IMR-90 (cell line): ENCODE data around the gene PRKN. TPM values are rescaled to one million over a fixed set of nuclear protein-coding genes. Genes with fewer than 3 reads are reported as not detected.

ENCODE experiments used
- ATAC-seq: fragments of 200-7000 bp; cut with Tn5 transposase; 2 replicates; pipeline ENCODE4 v1.9.1; 2020; ENCODE audit warnings: low read depth, mild to moderate bottlenecking, moderate library complexity
- BruUV-seq: library from RNA; stranded (reverse); fragments of 400-500 nt; replicated peaks from 2 replicates; lab custom pipeline; 2021; lab: Mats Ljungman, UMichigan
- CTCF ChIA-PET: fragments of 300-600 bp; formaldehyde crosslinking; extraction: SDS; loops from one replicate; lab custom pipeline; 2021; ENCODE audit warnings: antibody characterized with exemption; lab: Yijun Ruan, JAX
- POLR2A ChIA-PET: fragments of 300-600 bp; sonication (Branson Sonifier 250); formaldehyde crosslinking; loops from one replicate; lab custom pipeline; 2022; ENCODE audit warnings: antibody characterized with exemption; ENCODE audit not compliant: unreplicated experiment; lab: Charles Lee
- DNase-seq: peaks from one replicate; pipeline ENCODE4 v3.0.0; 2013
- H2AFZ ChIP-seq: replicated peaks from 2 replicates; pipeline ENCODE3; 2013; ENCODE audit warnings: low read length, mild to moderate bottlenecking; ENCODE audit not compliant: poor library complexity
- H2AK5ac ChIP-seq: 2 replicates; pipeline ENCODE4 v1.6.1; 2013; ENCODE audit warnings: low read depth, low read length, inconsistent platforms
- H2AK9ac ChIP-seq: replicated peaks from 2 replicates; pipeline ENCODE3; 2013; ENCODE audit warnings: mild to moderate bottlenecking, low read depth, low read length, moderate library complexity; ENCODE audit not compliant: poor library complexity
- H2BK120ac ChIP-seq: 2 replicates; pipeline ENCODE4 v1.6.1; 2013; ENCODE audit warnings: low read depth, low read length, inconsistent platforms
- H2BK15ac ChIP-seq: 3 replicates; pipeline ENCODE4 v1.6.1; 2013; ENCODE audit warnings: low read depth, low read length, inconsistent platforms
- H2BK20ac ChIP-seq: 2 replicates; pipeline ENCODE4 v1.6.1; 2013; ENCODE audit warnings: low read depth, mild to moderate bottlenecking, inconsistent platforms, low read length, moderate library complexity
- H2BK5ac ChIP-seq: 2 replicates; pipeline ENCODE4 v1.6.1; 2013; ENCODE audit warnings: mild to moderate bottlenecking, low read depth, low read length, inconsistent platforms; ENCODE audit not compliant: poor library complexity, severe bottlenecking
- H3K14ac ChIP-seq: replicated peaks from 2 replicates; pipeline ENCODE4 v1.6.1; 2013; ENCODE audit warnings: low read depth, low read length, inconsistent platforms
- H3K18ac ChIP-seq: 2 replicates; pipeline ENCODE4 v1.6.1; 2013; ENCODE audit warnings: low read depth, low read length, control low read depth
- H3K23ac ChIP-seq: 2 replicates; pipeline ENCODE4 v1.6.1; 2013; ENCODE audit warnings: low read depth, low read length, inconsistent platforms
- H3K27ac ChIP-seq: 2 replicates; pipeline ENCODE4 v1.5.1; 2013; ENCODE audit warnings: mild to moderate bottlenecking, control low read depth, low read length; ENCODE audit not compliant: insufficient read depth
- H3K27me3 ChIP-seq: 2 replicates; pipeline ENCODE4 v1.6.1; 2013; ENCODE audit warnings: low read length; ENCODE audit not compliant: control insufficient read depth, insufficient read depth
- H3K36me3 ChIP-seq: 2 replicates; pipeline ENCODE4 v1.6.1; 2013; ENCODE audit warnings: low read length, mixed read lengths; ENCODE audit not compliant: control insufficient read depth, insufficient read depth
- H3K4ac ChIP-seq: 2 replicates; pipeline ENCODE4 v1.6.1; 2013; ENCODE audit warnings: low read depth, low read length, inconsistent platforms
- H3K4me1 ChIP-seq: 2 replicates; pipeline ENCODE4 v1.6.1; 2013; ENCODE audit warnings: low read length, mixed read lengths; ENCODE audit not compliant: control insufficient read depth, insufficient read depth
- H3K4me2 ChIP-seq: 2 replicates; pipeline ENCODE4 v1.6.1; 2013; ENCODE audit warnings: low read depth, mild to moderate bottlenecking, control low read depth, low read length, moderate library complexity
- H3K4me3 ChIP-seq: 2 replicates; pipeline ENCODE4 v1.5.1; 2013; ENCODE audit warnings: low read depth, mild to moderate bottlenecking, control low read depth, low read length, moderate library complexity; ENCODE audit not compliant: insufficient read depth
- H3K56ac ChIP-seq: 2 replicates; pipeline ENCODE4 v1.6.1; 2013; ENCODE audit warnings: low read length, inconsistent platforms; ENCODE audit not compliant: insufficient read depth; ENCODE audit errors: extremely low read depth
- H3K79me1 ChIP-seq, 2 experiments: 2 replicates each; pipeline ENCODE4 v1.6.1; 2013; ENCODE audit warnings: low read length in 2 of 2, inconsistent platforms in 1 of 2, low read depth in 1 of 2
- H3K9ac ChIP-seq: 2 replicates; pipeline ENCODE4 v1.6.1; 2013; ENCODE audit warnings: low read depth, low read length, control low read depth
- H3K9me1 ChIP-seq: 2 replicates; pipeline ENCODE4 v1.6.1; 2013; ENCODE audit warnings: low read length, inconsistent platforms; ENCODE audit not compliant: insufficient read depth
- H3K9me3 ChIP-seq: 2 replicates; pipeline ENCODE4 v1.6.1; 2013; ENCODE audit warnings: low read length; ENCODE audit not compliant: control insufficient read depth, insufficient read depth
- H4K20me1 ChIP-seq: 2 replicates; pipeline ENCODE4 v1.6.1; 2013; ENCODE audit warnings: low read length, inconsistent platforms; ENCODE audit not compliant: insufficient read depth
- H4K5ac ChIP-seq: 2 replicates; pipeline ENCODE4 v1.6.1; 2013; ENCODE audit warnings: mild to moderate bottlenecking, low read depth, low read length, control low read depth
- H4K8ac ChIP-seq, 2 experiments: 2 replicates each; pipeline ENCODE4 v1.6.1; 2013; ENCODE audit warnings: low read depth in 2 of 2, low read length in 2 of 2, control low read depth in 1 of 2, inconsistent platforms in 1 of 2
- H4K91ac ChIP-seq: 2 replicates; pipeline ENCODE4 v1.6.1; 2013; ENCODE audit warnings: low read depth, low read length, inconsistent platforms; ENCODE audit not compliant: insufficient read depth
- BHLHE40 ChIP-seq: fragments of 150-350 bp; IDR thresholded peaks from 2 replicates; pipeline ENCODE4 v1.6.1; 2016; ENCODE audit warnings: mild to moderate bottlenecking, low read depth, low read length
- CEBPB ChIP-seq: IDR thresholded peaks from 2 replicates; pipeline ENCODE4 v1.6.1; 2012; ENCODE audit warnings: low read depth, low read length, improper control_type of control experiment
- CHD1 ChIP-seq: IDR thresholded peaks from 2 replicates; pipeline ENCODE4 v1.6.1; 2012; ENCODE audit warnings: low read depth, low read length, improper control_type of control experiment
- CTCF ChIP-seq: conservative IDR thresholded peaks from 2 replicates; pipeline ENCODE4 v1.5.1; 2012; ENCODE audit warnings: mild to moderate bottlenecking, low read depth, low read length, improper control_type of control experiment
- ELK1 ChIP-seq: fragments of 150-350 bp; IDR thresholded peaks from 2 replicates; pipeline ENCODE4 v1.6.1; 2016; ENCODE audit warnings: low read depth, mild to moderate bottlenecking, low read length, moderate library complexity, borderline replicate concordance
- FOS ChIP-seq: fragments of 150-350 bp; IDR thresholded peaks from 2 replicates; pipeline ENCODE4 v1.6.1; 2016; ENCODE audit warnings: low read depth, low read length
- MAFK ChIP-seq: IDR thresholded peaks from 2 replicates; pipeline ENCODE4 v1.6.1; 2012; ENCODE audit warnings: low read depth, low read length, improper control_type of control experiment
- MAZ ChIP-seq: IDR thresholded peaks from 2 replicates; pipeline ENCODE4 v1.6.1; 2012; ENCODE audit warnings: low read depth, mild to moderate bottlenecking, low read length, improper control_type of control experiment, moderate library complexity, borderline replicate concordance
- MXI1 ChIP-seq: IDR thresholded peaks from 2 replicates; pipeline ENCODE4 v1.6.1; 2012; ENCODE audit warnings: low read depth, mild to moderate bottlenecking, low read length, moderate library complexity, borderline replicate concordance
- NFE2L2 ChIP-seq: fragments of 150-350 bp; IDR thresholded peaks from 2 replicates; pipeline ENCODE4 v1.6.1; 2016; ENCODE audit warnings: low read depth, mild to moderate bottlenecking, low read length
- POLR2A ChIP-seq: IDR thresholded peaks from 2 replicates; pipeline ENCODE4 v1.6.1; 2012; ENCODE audit warnings: mild to moderate bottlenecking, low read depth, low read length
- RAD21 ChIP-seq: IDR thresholded peaks from 2 replicates; pipeline ENCODE4 v1.6.1; 2012; ENCODE audit warnings: low read length, improper control_type of control experiment
- RCOR1 ChIP-seq: IDR thresholded peaks from 2 replicates; pipeline ENCODE4 v1.6.1; 2012; ENCODE audit warnings: mild to moderate bottlenecking, low read length, improper control_type of control experiment; ENCODE audit not compliant: insufficient replicate concordance
- RFX5 ChIP-seq: IDR thresholded peaks from 2 replicates; pipeline ENCODE4 v1.8.0; 2012; ENCODE audit warnings: low read depth, mild to moderate bottlenecking, low read length, moderate library complexity
- SMC3 ChIP-seq: fragments of 150-350 bp; IDR thresholded peaks from 2 replicates; pipeline ENCODE4 v1.6.1; 2016; ENCODE audit warnings: low read depth, mild to moderate bottlenecking, antibody characterized with exemption, low read length, moderate library complexity
- USF2 ChIP-seq: fragments of 150-350 bp; IDR thresholded peaks from 2 replicates; pipeline ENCODE4 v1.6.1; 2017; ENCODE audit warnings: mild to moderate bottlenecking, antibody characterized with exemption, low read length, low read depth
- WGBS, 2 experiments: methylation state at CpG; one replicate each; pipeline versions ENCODE4 v1.1.5 to v1.1.7; 2013; ENCODE audit warnings: missing lambda C conversion rate in 2 of 2; ENCODE audit not compliant: insufficient read length in 1 of 2; ENCODE audit errors: extremely low coverage in 2 of 2; 5-methylcytosine and 5-hydroxymethylcytosine counted together
- dilution Hi-C: fragments of 300-500 bp; cut with HindIII; formaldehyde crosslinking; loops from one replicate; pipeline ENCODE4 v1.14.3; 2018; ENCODE audit warnings: low sequenced_read_pairs; ENCODE audit not compliant: unreplicated experiment
- in situ Hi-C: fragments of 300-500 bp; cut with MboI; formaldehyde crosslinking; loops from 3 replicates; pipeline ENCODE4 v1.14.3; 2019; ENCODE audit warnings: low sequenced_read_pairs, inconsistent platforms, mixed read lengths
- intact Hi-C: fragments of 100-400 bp; cut with micrococcal nuclease; formaldehyde crosslinking; loops from 2 replicates; pipeline ENCODE4 v1.10.0; 2022
- polyA plus RNA-seq, 3 experiments: library from polyadenylated mRNA; depleted of rRNA; stranded (reverse); fragments of >200 nt; gene quantifications; 2 replicates each; pipeline ENCODE4 v1.2.3, GENCODE V29; 2012; ENCODE audit warnings: low replicate concordance in 1 of 3
- total RNA-seq: library from RNA; depleted of rRNA; stranded (reverse); fragments of >200 nt; gene quantifications from 2 replicates; pipeline ENCODE4 v1.2.3, GENCODE V29; 2012

Gene PRKN
- total and polyA plus RNA-seq, 2 of the 4 experiments (the other 2 are of a cell fraction) = 0.15 to 0.18 TPM

- Histone ChIP-seq H2BK120ac (no peak overlapping the region), H2AFZ (no peak overlapping the region), H2AK5ac (no peak overlapping the region), H2AK9ac (no peak overlapping the region), H2BK20ac (no peak overlapping the region), H2BK15ac (no peak overlapping the region), H3K9me3 (peaks cover 8% of the 10 kb centered on the region), H3K27ac (no peak overlapping the region), H3K56ac (no peak overlapping the region; the same call in 1 of the 2 replicates), H3K18ac (no peak overlapping the region), H3K79me1 (no peaks in the 10 kb centered on the region), H3K14ac (no peak overlapping the region), H3K23ac (no peak overlapping the region), H3K4ac (no peak overlapping the region), H4K20me1 (no peaks in the 10 kb centered on the region), H3K36me3 (no peaks in the 10 kb centered on the region), H3K4me2 (no peak overlapping the region), H3K9me1 (no peaks in the 10 kb centered on the region), H3K4me1 (no peaks in the 10 kb centered on the region), H2BK5ac (no peak overlapping the region), H3K4me3 (no peak overlapping the region), H4K8ac (no peak overlapping the region), H3K9ac (no peak overlapping the region), H3K27me3 (no peaks in the 10 kb centered on the region), H4K91ac (no peak overlapping the region), H4K5ac (no peak overlapping the region)
- POLR2A ChIA-PET = no interaction called here
- CTCF ChIA-PET = no interaction called here
- WGBS, 2 experiments = no CpG with 5 or more reads among the region's 4 CpGs
- no TSS peak for BruUV-seq
- in situ Hi-C loops (no loop called here), intact Hi-C loops (no loop called here), dilution Hi-C loops (no loop called here)
- DNase-seq (no peak), ATAC-seq (no peak)
- TF ChIP-seq FOS (no peak), BHLHE40 (no peak), POLR2A (no peak), CTCF (no peak), MAFK (no peak), CEBPB (no peak), NFE2L2 (no peak), RFX5 (no peak), USF2 (no peak), SMC3 (no peak), RCOR1 (no peak), RAD21 (no peak), ELK1 (no peak), CHD1 (no peak), MXI1 (no peak), MAZ (no peak)
Observed at GRCh38 chr6:161870236-161870901, 857.2 kb downstream of the PRKN start.
